SHP77 (cell line): Measurements from ENCODE around the gene GARIN6.
"Not testable (repeated sequence)": the region's sequence is repeated elsewhere in the genome, so short reads cannot be mapped to it uniquely, and the experiment has no call there.

Experiments used
- DNase-seq, 2 experiments: peaks; one replicate each; lab custom pipeline; 2025; lab: John Stamatoyannopoulos, UW

The GARIN6 gene

GRCh38 chr12:99647453-99647852 is at the start of gene GARIN6:
Gene GARIN6, plus strand, starts transcription at chr12:99647753. Its CDS starts 422 bp downstream, at chr12:99648175.
- DNase-seq: no peak

DNA sequence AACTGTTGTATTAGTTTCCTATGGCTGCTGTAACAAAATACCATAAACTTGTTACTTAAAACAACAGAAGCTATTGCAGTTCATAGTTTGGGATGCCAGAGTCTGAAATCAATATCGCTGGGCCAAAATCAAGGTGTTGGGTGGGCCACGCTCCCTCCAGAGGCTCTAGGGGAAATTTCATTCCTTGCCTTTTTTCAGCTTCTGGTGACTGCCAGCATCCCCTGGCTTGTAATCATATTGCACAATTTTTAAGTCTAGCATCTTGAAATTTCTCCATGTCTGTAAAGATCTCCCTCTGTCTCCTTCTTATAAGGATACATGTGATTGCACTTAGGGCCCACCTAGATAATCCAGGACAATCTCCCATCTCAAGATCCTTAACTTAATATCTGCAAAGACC is 48.8 kb upstream of the GARIN6 start:
- no peak for DNase-seq

GRCh38 chr12:99600388-99600787 is 47.2 kb upstream of the GARIN6 start:
- peak; percentile 9 to 61 for DNase-seq

DNA sequence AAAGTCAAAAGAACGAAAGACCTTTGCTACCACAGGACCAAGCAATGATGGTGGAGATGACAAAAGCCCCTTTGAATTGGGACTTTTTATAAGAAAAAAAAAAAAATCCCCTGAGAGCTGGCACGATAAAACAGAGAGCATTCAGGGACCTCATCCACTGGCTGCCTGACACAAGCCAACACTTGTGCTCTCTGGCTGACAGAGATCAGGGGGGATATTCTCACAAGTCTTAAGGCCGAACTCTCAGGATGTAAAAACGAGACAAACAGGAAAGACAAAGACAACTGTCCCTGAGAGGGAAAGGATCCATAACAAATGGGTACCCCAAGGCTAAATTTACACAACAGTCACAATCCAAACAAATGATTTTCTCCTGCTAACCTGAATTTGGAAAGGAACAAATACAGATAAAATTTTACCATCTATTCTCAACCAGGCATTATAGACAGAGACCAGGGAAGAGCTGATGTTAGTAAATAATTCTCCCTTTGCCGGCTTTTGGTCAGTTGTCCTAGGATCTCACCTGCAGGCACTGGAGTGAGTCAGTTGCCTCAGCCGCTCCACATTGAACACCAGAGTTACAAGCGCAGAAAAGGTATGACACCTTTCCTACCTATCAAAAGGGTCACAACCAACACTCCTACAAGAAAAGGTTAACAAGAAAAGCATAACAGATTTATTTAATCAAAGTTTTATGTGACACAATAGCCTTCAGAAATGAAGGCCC is 37.9 kb upstream of the GARIN6 start:
- no peak for DNase-seq

DNA sequence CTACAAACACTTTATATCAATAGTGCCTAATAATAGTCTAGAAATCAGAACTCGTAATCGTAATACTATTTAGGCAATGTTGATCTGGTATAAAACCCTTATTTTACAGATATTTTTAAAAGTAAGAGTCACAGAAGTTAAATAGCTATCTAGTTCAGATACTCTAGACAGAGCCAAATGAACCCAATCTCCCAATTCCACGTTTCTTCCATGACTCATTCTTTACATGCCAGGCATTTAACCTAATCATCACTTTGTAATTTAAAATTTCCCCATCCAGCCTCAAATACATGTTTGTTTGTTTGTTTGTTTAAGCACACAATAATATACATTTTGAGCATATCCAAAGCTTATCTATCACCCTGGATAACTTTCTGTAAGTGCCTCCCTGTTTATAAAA is 36.4 kb upstream of the GARIN6 start:
- DNase-seq: no peak

DNA sequence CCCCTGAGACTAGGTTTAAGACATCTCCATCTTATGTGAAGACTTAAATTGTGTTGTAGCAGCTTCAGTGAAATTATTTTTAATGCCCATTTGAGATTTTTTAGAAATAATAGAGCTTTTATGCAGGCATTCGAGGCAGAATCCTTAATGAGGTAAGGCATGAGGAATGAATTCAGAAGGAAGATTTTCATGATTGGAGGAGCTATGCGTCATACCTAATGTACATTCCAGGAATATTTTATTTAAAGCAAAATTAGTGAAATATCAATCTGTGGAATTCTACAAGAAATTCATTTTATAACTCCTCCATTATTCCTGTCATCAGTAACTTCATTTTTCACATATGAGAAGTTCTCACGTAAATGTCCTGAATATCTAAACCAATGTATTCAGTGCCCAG is 36.0 kb upstream of the GARIN6 start:
- no peak for DNase-seq

DNA sequence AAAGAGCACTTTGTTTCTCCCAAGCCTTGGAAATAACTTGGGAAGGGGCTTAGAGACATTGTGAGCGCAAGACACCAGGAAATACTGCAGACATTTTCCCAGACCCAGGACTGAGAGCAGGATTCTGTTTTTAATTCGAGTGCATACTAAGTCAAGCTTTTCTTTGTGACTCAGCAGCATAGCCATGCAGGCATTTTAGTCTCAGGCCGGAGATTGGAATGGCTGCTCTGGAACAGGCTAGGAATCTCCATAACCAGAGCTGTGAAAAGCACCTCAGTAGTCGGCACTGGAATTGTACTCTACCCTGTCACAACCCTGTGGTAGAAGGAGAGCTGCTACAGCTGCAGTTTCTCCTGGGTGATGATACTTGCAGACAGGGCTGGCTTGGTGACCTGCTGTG is 28.9 kb upstream of the GARIN6 start:
- no peak for DNase-seq

- peak; percentile 7 to 17 for DNase-seq
Measured at GRCh38 chr12:99619389-99620158, 28.0 kb upstream of the GARIN6 start.

- no peak for DNase-seq
Measured at GRCh38 chr12:99620159-99620479, 27.4 kb upstream of the GARIN6 start.

GRCh38 chr12:99624591-99624990 is 23.0 kb upstream of the GARIN6 start:
- not testable (repeated sequence) for DNase-seq

DNA sequence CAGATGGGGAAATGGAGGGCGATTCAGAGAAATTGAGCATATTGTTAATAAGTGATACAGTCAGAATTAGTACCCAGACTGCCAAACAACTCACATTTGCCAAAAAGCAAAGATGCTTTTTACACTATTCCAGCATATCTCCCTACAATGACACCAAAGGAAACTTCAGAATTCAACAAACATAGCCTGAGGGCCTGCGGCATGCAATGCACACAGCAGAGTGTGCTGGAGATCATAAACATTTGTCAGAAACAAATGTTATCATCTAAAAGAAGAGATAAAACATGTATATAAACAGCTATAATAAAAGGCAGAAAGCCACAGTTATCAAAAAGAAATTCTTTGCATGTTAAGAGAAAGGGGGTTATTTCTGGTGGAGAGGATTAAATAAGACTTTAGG is 20.1 kb upstream of the GARIN6 start:
- no peak for DNase-seq

- no peak for DNase-seq
Measured at GRCh38 chr12:99644629-99645028, 2.9 kb upstream of the GARIN6 start.

- DNase-seq: no peak
Measured at GRCh38 chr12:99648183-99648582, 630 bp downstream of the GARIN6 start.

GRCh38 chr12:99649551-99649950 is 2.0 kb downstream of the GARIN6 start:
- no peak for DNase-seq

DNA sequence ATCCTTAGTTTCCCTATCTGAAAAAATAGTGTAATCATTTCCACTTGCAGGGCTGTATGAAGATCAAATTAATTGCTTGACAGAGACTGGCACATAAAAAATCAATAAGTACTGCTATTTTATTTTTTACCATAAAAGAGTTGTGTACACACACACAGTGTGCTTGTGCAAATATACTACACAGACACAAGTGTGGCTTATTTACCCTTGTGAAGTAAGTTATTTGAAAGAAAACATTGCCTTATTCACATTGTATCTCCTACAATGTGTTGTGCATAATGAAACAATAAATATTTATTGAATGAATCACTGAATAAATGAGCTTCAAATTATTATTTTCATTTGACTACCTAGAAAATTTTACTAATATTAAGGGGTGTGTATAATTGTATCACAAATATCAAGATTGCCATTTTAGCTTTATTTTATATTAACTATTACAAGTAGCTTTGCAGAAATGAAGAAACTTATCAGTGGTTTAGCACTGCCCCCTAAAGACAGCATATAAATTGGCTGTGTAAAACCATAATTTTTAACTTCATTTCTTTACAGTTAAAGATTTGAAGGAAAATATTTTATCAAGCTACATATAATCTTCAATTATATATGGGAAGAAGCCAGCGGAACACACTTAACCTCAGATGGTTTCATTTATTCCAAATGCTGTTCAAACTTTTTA is 11.3 kb downstream of the GARIN6 start:
- DNase-seq: peak in 1 of 2 experiments; percentile 6

GRCh38 chr12:99670635-99671034 is 23.1 kb downstream of the GARIN6 start:
- DNase-seq: no peak

DNA sequence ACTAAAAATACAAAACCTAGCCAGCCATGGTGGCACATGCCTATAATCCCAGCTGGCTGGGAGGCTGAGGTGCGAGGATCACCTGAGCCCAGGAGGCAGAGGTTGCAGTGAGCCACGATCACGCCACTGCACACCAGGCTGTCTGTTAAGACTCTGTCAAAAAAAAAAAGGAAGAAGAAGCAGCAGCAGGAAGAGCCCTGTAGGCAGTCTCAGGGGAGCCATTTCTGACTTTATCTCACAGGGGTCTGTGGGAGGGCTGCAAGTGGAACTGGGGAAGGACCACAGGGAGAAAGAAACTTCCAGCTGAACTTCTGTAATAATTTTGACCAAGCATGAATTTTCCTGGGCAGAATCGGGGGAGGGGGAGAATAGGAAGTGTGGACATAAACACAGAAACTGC is 32.7 kb downstream of the GARIN6 start:
- DNase-seq: no peak

DNA sequence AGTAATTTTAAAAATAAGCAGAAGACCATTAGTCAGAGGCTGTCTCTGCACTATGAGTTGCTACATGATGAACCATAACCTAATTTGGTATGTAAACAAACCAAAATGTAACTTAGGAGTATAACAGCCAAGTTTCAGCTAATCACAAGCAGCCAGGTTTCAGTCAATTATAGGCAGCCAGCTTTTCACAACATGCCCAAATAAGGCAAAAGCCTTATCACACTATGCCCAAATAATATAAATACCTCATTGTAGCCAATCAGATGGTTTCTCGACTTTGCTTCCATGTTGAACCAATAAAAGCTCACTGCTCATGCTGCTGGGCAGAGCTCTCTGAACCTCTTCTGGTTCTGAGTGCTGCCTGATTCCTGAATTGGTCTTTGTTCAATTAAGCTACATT is 38.6 kb downstream of the GARIN6 start:
- no peak for DNase-seq

DNA sequence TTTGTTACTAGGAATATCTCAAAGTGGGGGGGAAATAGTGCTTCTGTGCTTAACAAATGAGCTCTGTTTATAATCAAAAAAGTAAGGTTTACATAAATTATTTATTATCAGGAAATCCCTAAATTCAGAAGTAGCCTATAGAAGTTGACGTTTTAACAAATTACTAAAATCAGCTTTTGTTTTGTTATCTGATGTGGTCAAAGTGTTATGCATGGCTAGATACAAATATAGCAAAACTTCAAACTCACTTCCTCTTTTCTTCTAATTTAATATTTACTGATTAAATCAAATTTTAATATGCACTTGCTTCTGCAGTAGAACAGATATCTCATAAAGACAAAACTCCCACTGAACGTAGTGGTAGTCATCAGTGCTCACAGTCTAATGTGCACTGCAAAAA is 47.5 kb downstream of the GARIN6 start:
- no peak for DNase-seq
